ENCODE measurements around the gene PGA4.

DNA sequence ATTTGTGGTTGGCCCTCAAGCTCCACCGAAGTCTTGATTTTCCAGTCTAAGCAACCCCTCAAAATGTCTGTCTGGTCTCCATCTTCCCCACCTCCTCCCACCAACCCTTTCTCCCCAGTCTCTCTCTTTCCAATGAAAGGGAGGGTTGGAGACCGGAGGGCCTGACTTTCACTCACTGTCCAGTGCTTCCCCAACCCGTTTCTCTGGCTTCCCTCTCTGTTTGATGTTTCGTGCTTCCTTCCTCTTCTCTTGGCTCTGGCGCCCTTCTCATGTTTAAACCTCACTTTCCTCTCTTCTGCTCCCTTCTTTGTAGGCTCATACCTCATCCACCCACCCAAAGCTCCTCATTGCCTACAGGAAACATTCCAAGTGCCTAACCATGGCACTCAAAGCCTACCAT lies 49.8 kb upstream of the PGA4 start:
- TF ChIP-seq, protein P1, sequence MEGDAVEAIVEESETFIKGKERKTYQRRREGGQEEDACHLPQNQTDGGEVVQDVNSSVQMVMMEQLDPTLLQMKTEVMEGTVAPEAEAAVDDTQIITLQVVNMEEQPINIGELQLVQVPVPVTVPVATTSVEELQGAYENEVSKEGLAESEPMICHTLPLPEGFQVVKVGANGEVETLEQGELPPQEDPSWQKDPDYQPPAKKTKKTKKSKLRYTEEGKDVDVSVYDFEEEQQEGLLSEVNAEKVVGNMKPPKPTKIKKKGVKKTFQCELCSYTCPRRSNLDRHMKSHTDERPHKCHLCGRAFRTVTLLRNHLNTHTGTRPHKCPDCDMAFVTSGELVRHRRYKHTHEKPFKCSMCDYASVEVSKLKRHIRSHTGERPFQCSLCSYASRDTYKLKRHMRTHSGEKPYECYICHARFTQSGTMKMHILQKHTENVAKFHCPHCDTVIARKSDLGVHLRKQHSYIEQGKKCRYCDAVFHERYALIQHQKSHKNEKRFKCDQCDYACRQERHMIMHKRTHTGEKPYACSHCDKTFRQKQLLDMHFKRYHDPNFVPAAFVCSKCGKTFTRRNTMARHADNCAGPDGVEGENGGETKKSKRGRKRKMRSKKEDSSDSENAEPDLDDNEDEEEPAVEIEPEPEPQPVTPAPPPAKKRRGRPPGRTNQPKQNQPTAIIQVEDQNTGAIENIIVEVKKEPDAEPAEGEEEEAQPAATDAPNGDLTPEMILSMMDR (IDR thresholded peaks at IDR 0.05): no peak
- TF ChIP-seq POLR2A (IDR thresholded peaks at IDR 0.05): no peak
